Measurements from ENCODE around the gene GOLPH3.

DNA sequence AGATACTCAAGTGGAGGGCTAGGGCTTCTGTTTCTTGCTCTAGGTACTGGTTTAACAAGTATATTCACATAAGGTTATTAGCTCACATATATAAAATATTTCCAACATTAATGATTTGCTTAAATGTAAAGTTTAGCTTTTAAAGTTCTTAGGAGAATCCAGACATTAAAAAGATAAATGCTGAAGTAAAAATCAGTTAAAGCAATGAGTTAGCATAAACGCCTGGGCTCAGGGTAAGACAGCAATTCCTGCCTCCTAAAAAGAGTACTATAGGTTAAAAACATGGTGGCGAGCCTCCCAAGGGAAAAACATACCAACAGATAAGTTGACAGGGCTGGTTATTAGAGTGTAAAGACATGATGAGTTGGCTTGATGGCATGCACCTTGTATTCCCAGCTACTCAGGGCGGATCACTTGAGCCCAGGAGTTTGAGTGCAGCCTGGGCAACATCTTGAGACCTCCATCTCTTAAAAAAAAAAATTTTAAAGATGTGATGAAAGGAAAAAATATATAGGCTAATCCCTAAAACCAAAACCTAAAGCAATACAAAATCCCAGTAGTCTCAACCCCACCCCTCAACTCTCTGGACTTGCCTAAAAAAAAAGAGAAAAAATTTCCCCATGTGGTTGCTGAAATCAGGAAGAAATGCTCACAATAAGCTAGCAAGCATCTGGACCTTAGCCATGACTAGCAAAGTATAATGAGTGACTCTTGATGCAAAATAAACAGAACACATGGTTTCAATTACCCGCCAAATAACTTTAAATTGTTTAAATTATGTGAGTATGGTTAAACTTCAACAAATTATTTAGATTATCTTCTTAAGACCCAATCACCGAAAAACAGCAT is 3.6 kb downstream of the GOLPH3 start:
- TF ChIP-seq, protein P1, sequence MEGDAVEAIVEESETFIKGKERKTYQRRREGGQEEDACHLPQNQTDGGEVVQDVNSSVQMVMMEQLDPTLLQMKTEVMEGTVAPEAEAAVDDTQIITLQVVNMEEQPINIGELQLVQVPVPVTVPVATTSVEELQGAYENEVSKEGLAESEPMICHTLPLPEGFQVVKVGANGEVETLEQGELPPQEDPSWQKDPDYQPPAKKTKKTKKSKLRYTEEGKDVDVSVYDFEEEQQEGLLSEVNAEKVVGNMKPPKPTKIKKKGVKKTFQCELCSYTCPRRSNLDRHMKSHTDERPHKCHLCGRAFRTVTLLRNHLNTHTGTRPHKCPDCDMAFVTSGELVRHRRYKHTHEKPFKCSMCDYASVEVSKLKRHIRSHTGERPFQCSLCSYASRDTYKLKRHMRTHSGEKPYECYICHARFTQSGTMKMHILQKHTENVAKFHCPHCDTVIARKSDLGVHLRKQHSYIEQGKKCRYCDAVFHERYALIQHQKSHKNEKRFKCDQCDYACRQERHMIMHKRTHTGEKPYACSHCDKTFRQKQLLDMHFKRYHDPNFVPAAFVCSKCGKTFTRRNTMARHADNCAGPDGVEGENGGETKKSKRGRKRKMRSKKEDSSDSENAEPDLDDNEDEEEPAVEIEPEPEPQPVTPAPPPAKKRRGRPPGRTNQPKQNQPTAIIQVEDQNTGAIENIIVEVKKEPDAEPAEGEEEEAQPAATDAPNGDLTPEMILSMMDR (conservative IDR thresholded peaks at IDR 0.05; ENCODE audit: low read length), result no peak
- TF ChIP-seq EZH2phosphoT487 (IDR thresholded peaks at IDR 0.05; ENCODE audit: borderline replicate concordance), result no peak

Data from Loucy (cell line).